Glomerular visceral epithelial cell (primary cell): ENCODE data around the gene ARF1.

Experiments used
- DNase-seq: peaks from one replicate; pipeline ENCODE4 v3.0.0-alpha.2; 2016; ENCODE audit errors: extremely low spot score

The ARF1 gene

DNA sequence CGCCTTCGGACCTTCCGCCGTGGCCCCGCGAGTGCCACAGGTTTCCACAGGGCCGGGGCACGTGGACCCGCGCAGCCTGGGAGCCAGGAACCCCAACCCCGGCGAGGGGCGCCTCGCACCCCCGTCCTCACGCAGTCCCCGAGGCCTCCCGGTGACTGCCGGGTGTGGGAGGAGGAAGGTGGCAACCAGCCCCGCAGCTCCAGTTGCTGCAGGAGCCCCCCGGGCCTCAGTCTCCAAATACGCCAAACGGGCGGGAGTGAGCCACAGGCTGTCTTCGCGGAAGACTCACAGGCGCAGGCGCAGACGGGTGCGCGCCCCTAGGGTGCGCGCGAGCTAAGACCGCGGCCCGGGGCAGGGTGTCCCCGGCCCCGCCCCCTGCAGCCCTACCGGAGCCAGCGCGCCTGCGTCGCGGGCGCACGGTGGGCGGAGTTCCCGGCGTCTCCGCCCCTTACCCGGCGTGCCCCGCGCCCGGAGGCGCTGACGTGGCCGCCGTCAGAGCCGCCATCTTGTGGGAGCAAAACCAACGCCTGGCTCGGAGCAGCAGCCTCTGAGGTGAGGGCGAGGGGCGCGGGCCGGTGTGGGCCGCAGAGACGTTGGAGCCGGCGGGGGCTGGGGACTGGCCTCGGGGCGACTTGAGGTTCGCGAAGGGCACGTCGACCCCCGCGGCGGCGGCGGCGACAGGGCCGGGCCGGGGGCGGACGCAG, at the start of gene ARF1:
ARF1 (plus strand) TSS at position 495 of the 704 bp plus-strand sequence. CDS start 14,407 bp downstream, outside the sequence.
- DNase-seq = peak; percentile 95

DNA sequence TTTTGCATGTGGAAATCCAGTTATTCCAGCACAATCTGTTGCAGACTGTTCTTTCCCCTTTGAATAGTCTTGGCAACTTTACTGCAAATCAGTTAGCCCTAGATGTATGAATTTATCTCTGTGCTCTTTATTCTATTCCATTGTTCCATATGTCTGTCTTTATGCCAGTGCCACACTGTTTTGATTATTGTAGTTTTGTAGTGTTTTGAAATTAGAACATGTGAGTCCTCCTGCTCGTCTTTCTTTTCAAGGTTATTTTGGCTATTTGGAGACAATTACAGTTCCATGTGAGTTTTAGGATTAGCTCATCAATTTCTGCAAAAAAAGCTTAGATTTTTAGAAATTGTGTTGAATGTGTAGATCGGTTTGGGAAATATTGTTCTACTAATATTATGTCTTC, 49.1 kb upstream of the ARF1 start:
- no peak for DNase-seq

DNA sequence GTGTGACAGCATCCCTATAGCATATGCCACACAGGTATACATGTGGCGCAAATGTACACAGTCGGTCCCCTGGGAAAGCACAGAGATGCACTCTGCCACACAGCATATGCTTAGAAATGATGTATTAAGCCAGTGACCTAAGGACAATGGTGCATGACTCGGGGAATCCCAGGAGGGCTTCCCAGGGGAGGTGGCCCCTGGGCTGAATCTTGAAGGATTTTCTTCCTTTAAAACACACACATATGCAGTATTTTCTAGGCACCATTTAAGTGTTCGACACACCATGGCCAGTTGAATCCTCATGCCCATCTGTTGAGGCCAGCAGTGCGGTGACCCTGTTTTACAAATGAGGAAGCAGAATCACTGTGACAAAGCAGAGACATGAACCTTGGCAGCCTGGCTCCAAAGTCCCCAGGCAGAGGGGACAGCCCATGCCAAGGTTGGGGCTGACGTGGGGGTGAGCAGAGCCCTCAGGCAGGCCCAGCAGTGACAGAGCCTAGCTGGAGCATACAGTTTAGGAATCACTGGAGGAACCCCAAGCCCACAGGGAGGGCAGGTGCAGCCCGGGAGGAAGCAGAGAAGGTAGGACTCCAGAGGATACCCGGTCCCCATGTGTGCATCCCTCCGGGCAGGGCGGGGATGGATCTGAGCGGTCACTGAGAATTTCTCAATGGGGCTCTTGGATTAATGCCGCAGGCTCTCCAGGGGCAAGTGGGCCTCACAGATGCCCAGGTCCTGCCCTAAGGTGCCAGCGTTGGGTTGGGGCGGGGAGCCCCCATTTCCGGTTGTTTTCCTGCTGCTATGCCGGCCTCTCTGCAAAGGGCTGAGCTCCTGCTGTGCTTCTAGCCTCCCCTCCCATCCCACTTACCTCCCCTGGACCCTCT, 47.3 kb upstream of the ARF1 start:
- no peak for DNase-seq

DNA sequence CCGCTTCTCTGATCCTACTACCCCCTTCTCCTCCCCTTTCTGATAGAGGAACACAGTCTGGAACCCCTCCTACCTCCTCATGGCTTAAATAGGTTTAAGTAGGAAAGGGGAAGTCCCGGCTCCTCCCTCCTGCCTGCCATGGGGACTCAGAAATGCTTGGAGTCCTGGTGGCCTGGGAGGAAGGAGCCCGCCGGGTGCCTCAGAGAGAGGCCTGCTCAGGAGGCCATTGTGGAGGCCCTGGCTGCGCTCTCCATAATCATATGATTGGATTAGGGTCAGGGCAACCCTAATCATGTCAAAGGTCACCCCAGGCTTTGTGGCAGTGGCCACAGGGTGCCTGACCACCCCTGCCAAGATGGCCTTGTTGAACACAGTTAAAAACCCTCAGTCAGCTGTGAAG, 46.7 kb upstream of the ARF1 start:
- no peak for DNase-seq

DNA sequence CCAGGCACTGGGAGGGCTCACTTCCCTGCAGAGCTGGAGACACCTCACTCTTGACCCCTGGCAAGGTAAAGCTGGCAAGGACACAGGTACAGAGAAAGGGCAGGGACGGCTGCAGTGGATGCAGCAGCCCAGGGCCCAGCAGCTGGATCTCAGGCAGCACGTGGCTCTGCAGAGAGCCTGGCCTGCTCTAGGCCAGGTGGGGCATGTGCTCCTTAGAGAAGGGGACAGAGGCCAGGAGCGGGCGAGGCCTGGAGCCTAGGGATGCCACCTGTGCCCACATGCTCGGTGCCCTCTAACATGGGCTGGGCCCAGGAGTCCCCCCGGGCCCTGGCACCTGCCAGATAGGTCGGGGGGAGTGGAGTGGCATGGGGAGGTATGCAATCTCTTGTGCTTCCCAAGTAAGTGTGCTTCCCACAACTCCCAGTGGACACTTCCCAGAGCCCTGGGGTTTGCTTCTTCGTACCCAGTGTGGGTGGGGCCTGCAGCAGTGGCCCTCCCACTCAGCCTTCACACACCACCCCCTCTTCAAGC, 45.7 kb upstream of the ARF1 start:
- DNase-seq = no peak

DNA sequence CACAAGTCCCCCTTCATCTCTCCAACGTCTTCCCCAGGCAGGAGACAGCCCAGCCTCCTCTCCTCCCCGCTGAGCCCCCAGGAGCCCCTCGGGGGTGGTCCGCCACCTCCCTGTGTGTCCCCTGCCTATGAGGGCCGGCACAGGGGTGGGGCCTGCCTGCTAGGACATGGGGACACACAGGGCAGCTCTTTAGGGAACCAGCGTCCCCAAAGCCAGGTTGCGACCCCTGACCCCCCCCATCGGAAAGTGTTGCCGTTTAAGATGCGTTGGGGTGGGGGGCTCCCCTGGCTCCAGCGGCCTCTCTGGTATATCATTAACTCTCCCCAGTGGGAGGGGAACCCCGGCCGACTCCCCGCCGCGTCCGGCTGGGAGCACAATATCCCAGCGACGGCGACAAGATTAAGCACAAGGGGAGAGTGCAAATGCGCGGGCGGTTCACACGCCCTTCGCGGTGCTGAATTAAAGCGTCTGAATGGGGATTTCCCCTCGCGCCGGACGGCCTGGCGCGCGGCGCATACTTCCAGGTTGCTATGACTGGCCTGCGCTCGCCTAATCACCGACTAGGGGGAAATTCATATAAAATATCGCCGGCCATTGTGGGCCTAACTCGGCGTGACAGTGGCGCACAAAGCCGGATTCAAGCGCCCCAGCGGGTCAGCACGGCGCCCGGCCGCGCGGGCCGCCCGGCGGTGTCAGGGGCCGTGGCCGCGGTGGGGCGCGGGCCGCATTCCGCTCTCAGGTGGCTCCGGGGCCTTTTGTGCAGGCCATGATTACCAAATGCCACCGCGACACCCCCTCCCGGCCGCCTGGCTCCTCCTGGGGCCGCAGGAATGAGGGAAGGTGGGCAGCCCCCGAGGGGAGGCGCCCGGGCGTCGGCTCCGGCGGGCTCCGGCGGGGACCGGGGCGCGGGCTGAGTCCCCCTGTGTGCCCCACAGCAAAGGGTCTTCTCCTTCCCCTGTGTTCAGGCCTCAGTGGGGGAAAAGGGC, 44.8 kb upstream of the ARF1 start:
- DNase-seq = peak; percentile 27

DNA sequence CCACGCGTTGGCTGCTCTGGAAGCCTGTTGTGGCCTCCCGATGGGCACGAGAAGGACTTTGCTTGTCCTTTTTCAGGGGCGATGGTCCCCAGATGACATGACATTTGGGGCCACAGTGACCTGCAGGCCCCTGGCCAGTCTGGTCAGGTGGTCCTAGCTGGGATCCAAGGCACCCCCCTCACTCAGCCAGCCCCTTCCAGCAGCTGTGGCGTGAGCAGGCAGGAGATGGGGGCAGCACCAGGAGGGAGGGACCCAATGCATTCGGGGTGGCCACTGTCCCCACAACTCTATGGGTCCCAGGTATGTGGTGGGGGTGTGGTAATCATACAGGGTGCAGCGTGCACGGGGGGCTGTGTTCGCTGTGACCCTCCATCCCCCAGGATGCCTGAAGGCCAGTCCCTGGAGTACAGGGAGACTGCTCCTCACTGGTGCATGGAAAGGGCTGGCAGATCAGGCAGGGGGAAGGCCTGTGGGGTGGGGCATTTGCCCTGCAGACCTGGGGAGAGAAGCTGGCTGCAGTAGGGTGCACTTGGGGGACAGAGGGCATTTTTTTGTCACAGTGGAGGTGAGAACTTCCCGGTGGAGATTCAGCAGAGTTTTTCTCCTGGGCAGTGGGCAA, 44.0 kb upstream of the ARF1 start:
- no peak for DNase-seq

DNA sequence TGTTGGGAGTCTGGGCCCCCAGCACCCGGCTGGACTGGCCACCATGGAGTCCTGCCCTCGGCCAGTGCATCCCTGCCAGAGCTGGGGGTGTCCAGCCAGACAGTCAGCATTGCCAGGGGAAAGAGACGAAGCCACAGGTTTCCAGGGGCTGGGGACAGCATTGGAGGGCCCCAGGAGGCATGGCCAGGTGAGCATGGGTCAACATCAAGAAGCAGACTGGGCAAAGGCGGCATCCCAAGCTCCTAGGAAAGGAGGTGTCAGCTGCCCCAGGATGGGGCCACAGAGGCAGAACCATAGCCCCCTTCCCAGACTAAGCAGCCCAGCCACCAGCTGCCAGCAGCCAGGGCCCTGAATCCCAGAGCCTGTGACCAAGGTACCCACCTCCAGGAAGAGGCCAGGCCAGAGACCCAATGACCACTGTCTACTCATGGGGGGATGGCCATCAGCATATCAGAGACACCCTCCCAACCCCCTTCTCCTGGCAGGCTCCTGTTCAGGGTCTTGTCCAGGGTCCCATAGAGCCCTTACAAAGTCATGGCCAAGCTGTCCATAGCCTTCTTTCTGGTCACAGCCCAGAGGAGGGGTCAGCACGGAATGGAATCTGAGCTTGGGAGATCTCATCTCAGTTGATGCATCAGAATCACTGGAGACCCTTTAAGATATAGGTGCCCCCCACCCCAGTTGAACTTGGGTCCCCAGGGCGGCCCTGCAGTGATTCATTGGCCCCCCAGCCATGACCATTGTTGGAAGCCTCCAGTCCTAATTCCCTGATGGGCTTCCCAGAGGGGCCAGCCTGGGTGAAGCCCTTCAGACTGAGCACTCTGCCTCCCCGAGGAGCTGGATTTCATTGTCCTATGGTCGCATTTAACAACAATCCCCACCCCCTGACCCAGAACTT, 43.3 kb upstream of the ARF1 start:
- no peak for DNase-seq

DNA sequence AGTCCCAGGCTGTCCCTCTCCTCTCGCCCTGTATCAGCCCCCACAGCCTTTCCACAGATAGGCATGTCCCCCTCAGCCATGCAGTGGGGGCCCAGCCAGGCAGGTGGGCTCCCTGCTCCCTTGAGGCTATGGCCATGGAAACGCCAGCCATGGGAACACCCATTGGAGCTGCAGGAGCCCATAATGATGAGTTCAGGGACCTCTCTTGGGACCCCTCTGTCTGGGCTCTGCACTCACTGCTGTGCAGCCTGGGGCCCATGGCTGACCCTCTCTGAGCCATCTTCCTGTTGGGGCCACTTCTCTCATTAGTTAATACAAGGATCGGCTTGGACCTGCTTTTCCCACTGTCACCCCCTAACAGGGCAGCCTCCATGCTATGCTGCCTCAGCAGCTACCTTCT, 42.5 kb upstream of the ARF1 start:
- no peak for DNase-seq

DNA sequence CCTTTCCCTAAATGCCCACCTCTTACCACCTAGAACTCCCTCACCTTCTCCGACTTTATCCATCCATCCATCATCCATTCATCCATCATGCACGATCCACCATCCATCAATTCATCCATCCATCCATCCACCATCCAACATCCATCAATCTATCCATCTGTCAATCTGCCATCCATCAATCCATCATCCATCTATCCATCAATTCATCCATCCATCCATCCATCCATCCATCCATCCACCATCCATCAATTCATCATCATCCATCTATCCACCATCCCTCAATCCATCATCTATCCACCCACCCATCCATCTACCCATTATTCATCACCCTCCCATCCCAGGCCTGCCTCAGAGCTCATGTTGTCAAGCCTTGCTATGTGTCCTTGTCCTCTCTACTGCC, 41.2 kb upstream of the ARF1 start:
- DNase-seq = no peak

DNA sequence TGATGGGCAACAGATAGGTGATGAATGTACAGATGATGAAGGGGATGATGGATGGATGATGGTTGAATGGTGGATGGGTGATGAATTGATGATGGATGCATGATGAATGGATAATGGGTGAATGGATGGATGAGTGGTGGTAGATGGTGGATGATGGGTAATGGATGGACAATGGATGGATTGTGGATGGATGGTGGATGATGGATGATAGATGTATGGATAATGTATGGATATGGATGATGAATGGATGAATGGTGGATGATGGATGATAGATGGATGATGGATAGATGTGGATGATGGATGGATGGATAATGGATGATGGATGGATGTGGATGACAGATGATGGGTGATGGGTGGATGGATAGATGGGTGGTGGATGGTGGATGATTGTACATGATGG, 40.0 kb upstream of the ARF1 start:
- DNase-seq = no peak

DNA sequence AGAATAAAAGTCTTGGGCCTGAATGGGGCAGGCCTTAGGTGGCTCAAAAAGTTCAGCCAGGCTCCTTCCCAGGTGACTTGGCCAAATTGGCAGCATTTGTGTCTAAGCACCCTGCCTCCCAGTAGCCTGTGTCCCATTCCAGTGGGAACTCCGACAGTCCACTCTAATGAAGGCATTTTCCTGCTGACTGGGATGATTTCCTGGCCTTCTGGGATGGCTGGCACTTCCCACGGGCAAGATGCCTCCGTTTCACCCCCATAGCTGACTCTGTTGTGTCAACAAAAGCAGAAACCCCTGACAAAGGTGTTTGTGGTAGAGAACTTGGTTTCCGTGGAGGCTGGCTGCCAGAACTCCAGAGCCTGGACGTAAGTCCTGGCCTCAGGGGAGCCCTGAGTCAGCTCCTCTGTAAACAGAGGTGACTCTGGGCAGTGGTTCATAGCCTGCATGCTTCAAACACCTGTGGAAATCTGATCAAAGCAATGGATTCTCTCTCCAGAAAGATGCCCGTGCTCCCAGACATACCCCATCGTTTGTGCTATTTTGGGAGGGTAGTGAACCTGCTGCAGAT, 39.1 kb upstream of the ARF1 start:
- peak; percentile 6 for DNase-seq

DNA sequence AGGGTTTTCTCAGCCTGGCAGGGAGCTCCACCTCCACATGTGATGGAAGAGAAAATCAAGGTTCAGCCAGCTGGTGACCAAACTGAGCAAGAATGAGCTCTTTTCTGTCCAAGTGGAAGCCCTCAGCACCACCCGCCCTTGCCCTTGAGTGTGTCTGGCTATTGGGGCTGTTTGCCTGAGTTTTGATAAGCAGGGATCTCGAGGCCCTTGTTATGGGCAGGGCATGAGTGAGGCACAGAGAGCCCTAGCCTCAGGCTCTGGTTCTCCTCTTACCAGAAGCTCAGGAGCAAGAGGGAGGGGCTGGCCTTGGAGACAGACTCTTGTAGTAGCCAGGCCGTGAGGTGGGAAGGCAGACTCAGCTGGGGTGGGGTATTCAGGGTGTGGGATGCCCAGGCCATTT, 37.5 kb upstream of the ARF1 start:
- DNase-seq = no peak

DNA sequence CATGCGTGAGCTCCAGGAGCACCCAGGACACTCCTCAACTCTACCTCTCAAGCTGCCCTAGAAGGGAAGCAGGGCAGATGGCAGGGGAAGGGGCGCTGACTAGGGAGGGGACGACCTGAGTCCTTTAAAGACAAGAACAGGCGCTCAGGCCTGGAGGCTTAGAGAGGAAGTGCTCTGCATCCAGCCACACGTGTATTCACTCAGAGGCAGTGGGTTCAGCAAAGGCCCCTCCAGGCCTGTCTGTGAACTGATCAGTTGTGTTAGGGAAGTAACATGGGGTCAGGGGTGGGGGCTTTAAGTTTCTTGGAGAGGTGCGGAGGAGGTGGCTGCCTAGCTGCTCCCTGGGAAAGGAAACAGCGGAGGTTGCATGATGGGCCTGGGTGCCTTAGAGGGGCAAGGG, 37.1 kb upstream of the ARF1 start:
- no peak for DNase-seq

DNA sequence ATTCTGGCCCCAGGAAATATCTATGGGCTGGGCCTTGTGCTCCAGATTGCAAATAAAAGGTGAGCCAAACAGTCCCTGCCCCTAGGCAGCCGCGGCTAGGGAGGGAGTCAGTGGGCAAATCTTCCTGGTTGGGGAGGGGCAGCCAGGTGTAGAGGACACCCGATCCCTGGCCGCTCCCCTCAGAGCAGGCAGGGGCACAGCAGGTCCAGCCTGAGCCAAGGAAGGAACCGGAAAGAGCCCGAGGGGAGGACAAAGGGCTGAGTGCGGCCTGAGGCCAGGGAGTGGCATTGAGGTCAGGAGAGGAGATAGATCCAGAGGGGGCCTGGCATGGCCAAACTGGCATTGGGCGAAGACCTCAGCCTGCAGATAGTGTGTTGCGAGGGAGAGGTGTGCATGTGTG, 36.6 kb upstream of the ARF1 start:
- no peak for DNase-seq

DNA sequence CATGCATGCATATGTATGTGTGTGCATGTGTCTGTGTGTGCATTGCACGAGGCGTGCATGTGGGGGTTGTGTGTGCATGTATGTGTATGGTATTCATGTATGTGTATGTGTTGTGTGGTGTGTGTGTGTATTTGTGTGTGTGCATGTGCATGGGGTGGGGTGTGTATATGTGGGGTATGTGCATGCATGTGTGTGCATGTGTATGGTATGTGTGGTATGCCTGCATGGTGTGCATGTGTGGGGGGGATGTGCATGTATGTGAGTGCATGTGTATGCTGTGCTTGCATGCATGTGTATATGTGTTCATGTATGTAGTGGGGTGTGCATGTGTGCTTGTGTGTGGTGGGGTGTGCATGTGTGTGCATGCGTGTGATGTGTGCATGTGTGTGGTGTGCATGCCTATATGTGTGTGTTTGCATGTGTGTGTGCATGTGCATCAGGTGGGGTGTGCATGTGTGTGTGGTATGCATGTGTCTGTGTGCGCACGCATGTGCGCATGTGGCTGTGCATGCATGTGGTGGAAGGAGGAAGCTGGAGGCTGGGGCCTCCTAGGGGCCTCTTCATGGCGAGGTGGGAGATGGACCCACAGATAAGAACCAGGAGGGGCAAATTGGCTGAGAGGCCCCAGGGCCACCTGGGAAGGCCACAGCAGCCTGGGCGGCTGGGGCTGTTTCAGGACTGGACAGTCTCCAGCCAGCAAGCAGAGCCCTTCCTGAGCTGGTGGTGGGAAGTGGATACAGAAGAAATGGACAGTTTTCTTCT, 35.9 kb upstream of the ARF1 start:
- no peak for DNase-seq

DNA sequence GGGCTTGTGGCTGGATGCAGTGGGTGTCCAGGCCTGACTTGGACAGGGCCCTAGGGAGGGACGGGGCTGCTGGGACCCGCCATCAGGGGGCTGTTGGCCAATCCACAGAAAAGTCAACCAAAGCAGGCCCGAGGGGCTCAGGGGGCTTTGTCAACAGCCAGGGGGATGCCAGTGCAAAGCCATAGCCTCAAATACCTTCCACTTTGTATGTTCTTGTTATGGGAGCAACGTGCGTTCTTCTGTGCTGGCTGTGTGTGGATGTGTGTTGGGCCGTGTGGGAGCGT, 35.4 kb upstream of the ARF1 start:
- no peak for DNase-seq

DNA sequence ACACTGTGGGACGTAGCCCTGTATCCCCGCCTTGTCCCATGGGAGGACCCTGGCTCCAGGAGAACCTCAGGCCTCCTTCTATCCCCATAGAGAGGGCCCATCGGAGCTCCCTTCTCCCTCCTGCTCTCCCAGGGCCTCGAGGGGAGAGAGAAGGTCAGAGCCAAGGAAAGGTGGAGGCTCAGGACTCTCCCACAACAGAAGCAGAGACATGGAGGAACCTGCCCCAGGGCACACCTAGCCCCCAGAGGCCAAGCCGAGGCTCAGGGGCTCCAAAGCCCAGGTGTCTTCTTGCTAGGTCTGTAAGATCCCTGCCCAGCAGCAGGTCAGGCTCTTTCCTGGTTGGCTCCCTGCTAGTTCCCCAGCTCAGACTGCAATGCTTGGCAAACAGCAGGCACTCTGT, 34.4 kb upstream of the ARF1 start:
- DNase-seq = no peak

DNA sequence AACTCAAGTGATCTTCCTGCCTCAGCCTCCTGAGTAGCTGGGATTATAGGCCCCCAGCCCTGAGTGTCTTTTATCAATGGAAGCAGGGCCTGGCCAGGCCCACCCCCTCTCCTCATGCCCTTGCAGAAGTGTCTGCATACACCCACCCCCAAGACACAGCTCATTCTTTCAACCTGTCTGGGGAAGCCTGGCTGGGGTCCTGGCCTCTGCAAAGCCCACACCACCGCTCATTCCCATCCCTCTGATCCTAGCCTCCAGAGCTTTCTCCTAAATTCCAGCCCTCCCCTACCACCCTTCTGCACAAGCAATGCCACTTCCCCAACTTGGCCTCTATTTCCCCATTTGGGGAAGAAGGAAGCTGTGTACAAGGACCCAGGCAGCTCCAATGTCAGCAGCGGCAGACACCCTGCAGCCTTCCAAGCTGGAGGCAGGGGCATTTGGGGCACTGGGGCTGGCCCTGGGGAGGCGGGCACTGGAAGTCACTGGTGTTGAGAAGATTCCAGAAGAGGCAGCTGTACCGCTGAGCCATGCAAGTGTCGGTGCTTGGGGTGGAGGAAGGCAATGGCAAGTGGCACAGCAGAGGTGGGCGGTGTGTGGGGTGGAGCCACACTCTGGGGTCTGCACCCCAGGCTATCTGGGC, 33.7 kb upstream of the ARF1 start:
- DNase-seq = no peak
